Non-pigmented ciliary epithelial cell (primary cell): Measurements from ENCODE around the gene ENKD1.
"Not testable (repeated sequence)": the region's sequence is repeated elsewhere in the genome, so short reads cannot be mapped to it uniquely, and the experiment has no call there.

Experiments
- DNase-seq: peaks from one replicate; pipeline ENCODE4 v3.0.0-alpha.2; 2010; ENCODE audit warnings: low read depth

The ENKD1 gene

GRCh38 chr16:67666559-67667452 lies at the start of gene ENKD1, which contains the start of gene C16orf86:
ENKD1 (minus strand) TSS chr16:67666750; CDS start chr16:67666442, 308 bp downstream.
C16orf86 (plus strand) TSS chr16:67666814; CDS start chr16:67666971, 157 bp downstream.
- DNase-seq, result no peak

- no peak for DNase-seq
These were observed 49.5 kb upstream of the ENKD1 start for GRCh38 chr16:67716097-67716496.

GRCh38 chr16:67714522-67714921 lies 48.0 kb upstream of the ENKD1 start:
- no peak for DNase-seq

DNA sequence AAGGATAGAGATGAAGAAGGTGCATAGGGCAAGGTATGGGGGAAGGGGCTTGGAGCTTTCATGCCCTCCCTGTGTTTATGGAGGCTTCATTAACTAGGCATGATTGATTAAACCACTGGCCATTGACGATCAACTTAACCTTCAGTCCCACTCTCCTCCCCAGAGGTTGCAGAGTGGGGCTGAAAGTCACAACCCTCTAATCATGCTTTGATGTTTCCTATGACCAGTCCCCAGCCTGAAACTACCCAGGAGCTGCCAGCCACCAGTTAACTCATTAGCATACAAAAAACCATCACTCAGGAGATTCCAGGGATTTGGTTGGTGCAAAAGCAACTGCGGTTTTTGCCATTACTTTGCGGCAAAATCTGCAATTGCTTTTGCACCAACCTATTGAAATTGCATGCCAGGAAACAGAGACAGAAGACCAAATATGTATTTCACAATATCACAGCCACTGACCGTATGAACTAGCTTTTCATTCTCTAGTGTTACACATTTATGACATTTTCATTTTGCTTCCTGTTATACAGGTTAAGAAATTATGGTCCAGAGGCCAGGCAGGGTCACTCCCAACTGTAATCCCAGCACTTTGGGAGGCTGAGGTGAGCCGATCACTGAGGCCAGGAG lies 47.2 kb upstream of the ENKD1 start:
- no peak for DNase-seq

- no peak for DNase-seq
These were observed 44.1 kb upstream of the ENKD1 start for GRCh38 chr16:67710607-67711006.

GRCh38 chr16:67709050-67709449 lies 42.5 kb upstream of the ENKD1 start:
- DNase-seq, result no peak

GRCh38 chr16:67708368-67708771 lies 41.8 kb upstream of the ENKD1 start:
- no peak for DNase-seq

- DNase-seq, result no peak
These were observed 41.2 kb upstream of the ENKD1 start for GRCh38 chr16:67707790-67708189.

DNA sequence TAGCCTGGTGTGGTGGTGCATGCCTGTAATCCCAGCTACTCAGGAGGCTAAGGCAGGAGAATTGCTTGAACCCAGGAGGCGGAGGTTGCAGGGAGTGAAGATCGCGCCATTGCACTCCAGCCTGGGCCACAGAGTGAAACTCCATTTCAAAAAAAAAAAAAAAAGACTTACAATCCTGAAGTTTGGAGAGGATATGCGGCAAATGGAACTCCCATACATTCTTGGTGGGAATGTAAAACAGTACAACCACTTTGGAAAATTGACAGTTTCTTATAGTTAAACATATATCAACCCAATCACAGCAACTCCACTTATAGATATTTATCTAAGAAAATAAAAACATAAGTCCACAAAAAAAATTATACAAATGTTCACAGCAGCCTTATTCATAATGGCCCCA lies 40.7 kb upstream of the ENKD1 start:
- no peak for DNase-seq

- no peak for DNase-seq
These were observed 37.6 kb upstream of the ENKD1 start for GRCh38 chr16:67704110-67704509.

- DNase-seq, result no peak
These were observed 37.1 kb upstream of the ENKD1 start for GRCh38 chr16:67703626-67704025.

DNA sequence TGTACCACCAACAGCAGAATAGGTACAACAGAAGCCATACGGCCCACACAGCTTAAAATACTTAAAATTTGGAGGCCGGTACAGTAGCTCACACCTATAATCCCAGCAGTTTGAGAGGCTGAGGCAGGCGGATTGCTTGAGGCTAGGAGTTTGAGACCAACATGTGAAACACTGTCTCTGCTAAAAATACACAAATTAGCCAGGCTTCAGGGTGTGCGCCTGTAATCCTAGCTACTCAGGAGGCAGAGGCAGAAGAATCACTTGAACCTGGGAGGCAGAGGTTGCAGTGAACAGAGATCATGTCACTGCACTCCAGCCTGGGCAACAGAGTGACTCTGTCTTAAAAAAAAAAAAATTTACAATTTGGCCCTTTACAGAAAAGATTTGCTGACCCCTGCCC lies 35.6 kb upstream of the ENKD1 start:
- DNase-seq, result no peak

- no peak for DNase-seq
These were observed 34.9 kb upstream of the ENKD1 start for GRCh38 chr16:67701420-67701819.

GRCh38 chr16:67699265-67699664 lies 32.7 kb upstream of the ENKD1 start:
- no peak for DNase-seq

- DNase-seq, result no peak
These were observed 31.1 kb upstream of the ENKD1 start for GRCh38 chr16:67697422-67698185.

DNA sequence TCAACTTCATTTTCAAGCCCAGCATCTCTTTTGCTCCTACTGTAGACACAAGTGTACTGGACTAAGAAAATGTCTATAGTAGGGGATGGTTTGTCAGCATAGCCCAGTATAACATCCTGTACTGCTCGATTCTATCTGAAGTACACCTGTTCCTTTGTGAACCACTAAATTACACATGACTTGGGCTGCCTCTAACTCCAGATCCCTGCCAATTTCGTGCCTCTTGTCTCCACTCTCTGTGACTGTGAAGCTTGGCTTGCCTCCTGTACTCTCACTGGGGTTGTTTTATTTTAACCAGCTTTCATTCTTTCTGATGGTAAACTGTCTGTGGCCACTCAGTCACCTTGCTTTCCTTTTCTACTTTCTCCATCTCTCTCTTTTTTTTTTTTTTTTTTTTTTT lies 28.1 kb upstream of the ENKD1 start:
- no peak for DNase-seq

- DNase-seq, result not testable (repeated sequence)
These were observed 27.2 kb upstream of the ENKD1 start for GRCh38 chr16:67693517-67694285.

GRCh38 chr16:67685388-67686112 lies 19.0 kb upstream of the ENKD1 start:
- no peak for DNase-seq

DNA sequence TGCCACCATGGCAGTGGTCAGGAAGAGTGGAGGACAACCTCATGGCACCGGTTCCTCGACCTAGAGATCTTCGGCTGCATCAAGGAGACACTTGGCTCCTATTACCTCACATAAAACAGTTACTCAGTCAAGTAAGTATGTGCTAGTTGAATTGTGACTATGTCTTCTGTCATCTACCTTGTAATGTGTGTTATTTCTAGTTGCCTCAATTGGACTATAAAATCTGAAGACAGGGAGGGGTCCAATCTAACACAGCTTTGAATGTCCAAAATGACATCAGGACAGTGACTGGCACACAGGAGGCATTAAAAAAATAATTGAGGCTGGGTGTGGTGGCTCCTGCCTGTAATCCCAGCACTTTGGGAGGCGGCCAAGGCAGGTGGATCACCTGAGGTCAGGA lies 17.2 kb upstream of the ENKD1 start:
- DNase-seq, result no peak

DNA sequence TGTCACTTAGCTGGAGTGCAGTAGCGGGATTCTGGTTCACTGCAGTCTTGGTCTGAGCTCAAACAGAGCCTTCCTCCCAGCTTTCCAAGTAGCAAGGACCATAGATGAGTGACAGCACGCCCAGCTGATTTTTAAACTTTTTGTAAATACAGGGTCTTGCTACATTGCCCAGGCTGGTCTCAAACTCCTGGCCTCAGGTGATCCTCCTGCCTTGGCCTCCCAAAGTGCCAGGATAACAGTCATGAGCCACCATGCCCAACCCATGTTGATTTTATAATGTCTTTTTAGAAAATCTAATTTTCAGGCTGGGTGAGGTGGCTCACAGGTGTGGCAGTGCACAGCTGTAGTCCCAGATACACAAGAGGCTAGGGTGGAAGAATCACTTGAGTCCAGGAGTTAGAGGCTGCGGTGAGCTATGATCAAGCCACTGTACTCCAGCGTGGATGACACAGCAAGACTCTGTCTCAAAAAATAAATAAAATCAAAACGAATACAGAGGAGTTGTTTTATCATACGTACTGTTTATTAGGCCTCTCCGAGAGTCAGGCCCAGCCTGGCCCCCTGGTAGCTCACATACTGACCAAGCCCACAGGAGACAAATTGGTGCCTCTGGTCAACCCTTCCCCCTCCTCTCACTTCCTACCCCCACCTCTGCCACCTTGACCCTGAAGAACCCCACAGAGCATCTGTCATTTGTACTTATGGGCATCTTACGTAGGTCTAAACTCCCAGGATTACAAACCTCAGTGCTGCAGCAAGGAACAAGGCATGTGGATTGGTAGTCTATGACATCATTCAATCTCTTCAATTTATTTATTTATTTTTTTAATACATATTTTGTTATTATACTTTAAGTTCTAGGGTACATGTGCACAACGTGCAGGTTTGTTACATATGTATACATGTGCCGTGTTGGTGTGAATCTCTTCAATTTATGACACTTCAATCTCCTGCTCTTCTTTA lies 13.7 kb upstream of the ENKD1 start:
- DNase-seq, result no peak
